Dermis microvascular lymphatic vessel endothelial cell (primary cell): ENCODE results near the gene WNT7B. TPM values are rescaled to one million over a fixed set of nuclear protein-coding genes. Genes with fewer than 3 reads are reported as not detected.

Experiments used
- DNase-seq, 2 donors: peaks; one replicate each; pipeline versions ENCODE4 v3.0.0 to v3.0.0-alpha.2; 2010; ENCODE audit warnings: low read depth in 2 of 2
- total RNA-seq: library from RNA; depleted of rRNA; stranded (reverse); fragments of >200 nt; gene quantifications from 2 replicates; pipeline ENCODE4 v1.2.1, GENCODE V29; 2014

Gene WNT7B
- total RNA-seq, 1 donor from 2014 or later = not detected

- no peak for DNase-seq
These were observed 45.9 kb downstream of the WNT7B start for GRCh38 chr22:45931042-45931441.

- DNase-seq = no peak
These were observed 46.6 kb downstream of the WNT7B start for GRCh38 chr22:45930324-45930723.

GRCh38 chr22:45929649-45930048, 47.3 kb downstream of the WNT7B start:
- DNase-seq = no peak

GRCh38 chr22:45928726-45929368, 48.1 kb downstream of the WNT7B start:
- DNase-seq = no peak

- no peak for DNase-seq
These were observed 49.9 kb downstream of the WNT7B start for GRCh38 chr22:45927059-45927458.

GRCh38 chr22:45926433-45926832, 50.5 kb downstream of the WNT7B start:
- no peak for DNase-seq

GRCh38 chr22:45925811-45926351, 51.1 kb downstream of the WNT7B start:
- DNase-seq = no peak

- no peak for DNase-seq
These were observed 53.1 kb downstream of the WNT7B start for GRCh38 chr22:45923835-45924234.

- no peak for DNase-seq
These were observed 53.8 kb downstream of the WNT7B start for GRCh38 chr22:45923212-45923611.

GRCh38 chr22:45922661-45923060, 54.3 kb downstream of the WNT7B start:
- DNase-seq = no peak

- DNase-seq = no peak
These were observed 54.7 kb downstream of the WNT7B start for GRCh38 chr22:45922256-45922655.

- no peak for DNase-seq
These were observed 57.3 kb downstream of the WNT7B start for GRCh38 chr22:45919504-45920286.

- DNase-seq = no peak
These were observed 58.2 kb downstream of the WNT7B start for GRCh38 chr22:45918459-45919370.

- no peak for DNase-seq
These were observed 59.1 kb downstream of the WNT7B start for GRCh38 chr22:45917700-45918458.

- DNase-seq = no peak
These were observed 59.8 kb downstream of the WNT7B start for GRCh38 chr22:45917146-45917545.

- DNase-seq = no peak
These were observed 60.4 kb downstream of the WNT7B start for GRCh38 chr22:45916515-45916914.

- no peak for DNase-seq
These were observed 61.1 kb downstream of the WNT7B start for GRCh38 chr22:45915841-45916240.

- DNase-seq = no peak
These were observed 61.8 kb downstream of the WNT7B start for GRCh38 chr22:45915151-45915550.

- no peak for DNase-seq
These were observed 62.7 kb downstream of the WNT7B start for GRCh38 chr22:45914309-45914708.

- DNase-seq = no peak
These were observed 64.1 kb downstream of the WNT7B start for GRCh38 chr22:45912910-45913309.
